Measurements from ENCODE around the gene MCM5. TPM values are rescaled to one million over a fixed set of nuclear protein-coding genes. Genes with fewer than 3 reads are reported as not detected.

The MCM5 gene
- polyA plus RNA-seq, 3 donors from 2014 or later, result 39.0 to 65.3 (median 45.7) TPM

DNA sequence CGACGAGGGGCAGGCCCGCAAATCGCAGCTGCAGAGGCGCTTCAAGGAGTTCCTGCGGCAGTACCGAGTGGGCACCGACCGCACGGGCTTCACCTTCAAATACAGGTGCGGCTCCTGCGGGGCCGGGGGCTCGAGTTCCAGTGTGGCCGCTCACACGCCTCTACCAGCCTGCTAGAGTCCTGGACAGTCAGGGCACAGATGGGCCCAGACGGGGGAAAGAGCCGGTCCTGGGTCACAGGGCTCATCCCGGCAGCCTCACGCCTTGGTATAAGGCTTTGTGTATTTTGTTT lies 506 bp downstream of the MCM5 start:
- Mint-ChIP-seq H3K4me3 (peak overlapping the region; percentile 98 to 99 (median 99)), H3K9me3 (no peaks in the 10 kb centered on the region), H3K4me1 (peaks cover 22 to 30% of the 10 kb centered on the region in 2 donors), H3K27me3 (ENCODE audit: low read depth in 3 of 3) (peaks cover 6 to 12% (median 7%) of the 10 kb centered on the region in 3 donors), H3K27ac (peak overlapping the region in 3 of 6 donors; percentile 19 to 97 (median 82)), H3K36me3 (peaks cover 4 to 25% (median 4%) of the 10 kb centered on the region in 3 donors)
- DNase-seq, result no peak

DNA sequence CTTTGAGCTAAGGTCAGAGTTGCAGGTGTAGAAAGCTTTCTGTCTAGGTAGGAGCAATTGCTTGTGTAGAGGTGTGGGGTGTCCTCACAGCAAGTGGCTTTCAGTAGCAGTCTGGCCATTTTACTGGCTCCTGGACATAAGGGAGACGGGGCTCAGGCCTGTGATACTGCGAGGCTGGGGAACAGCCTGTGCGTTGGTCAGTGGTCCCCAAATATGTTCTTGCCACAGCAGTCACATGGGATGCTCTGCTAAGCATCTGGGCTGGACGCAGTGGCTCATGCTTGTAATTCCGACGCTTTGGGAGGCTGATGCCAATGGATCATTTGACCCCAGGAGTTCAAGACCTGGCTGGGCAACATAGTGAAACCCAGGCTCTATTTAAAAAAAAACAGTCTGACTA lies 1.9 kb downstream of the MCM5 start:
- Mint-ChIP-seq H3K36me3 (peaks cover 9 to 30% (median 11%) of the 10 kb centered on the region in 3 donors), H3K9me3 (no peaks in the 10 kb centered on the region), H3K4me3 (peak overlapping the region; percentile 80 to 88 (median 83)), H3K27ac (peak overlapping the region in 1 of 6 donors; percentile 58), H3K4me1 (peaks cover 22 to 30% of the 10 kb centered on the region in 2 donors), H3K27me3 (ENCODE audit: low read depth in 3 of 3) (peaks cover 6 to 9% (median 7%) of the 10 kb centered on the region in 3 donors)
- DNase-seq, result no peak

DNA sequence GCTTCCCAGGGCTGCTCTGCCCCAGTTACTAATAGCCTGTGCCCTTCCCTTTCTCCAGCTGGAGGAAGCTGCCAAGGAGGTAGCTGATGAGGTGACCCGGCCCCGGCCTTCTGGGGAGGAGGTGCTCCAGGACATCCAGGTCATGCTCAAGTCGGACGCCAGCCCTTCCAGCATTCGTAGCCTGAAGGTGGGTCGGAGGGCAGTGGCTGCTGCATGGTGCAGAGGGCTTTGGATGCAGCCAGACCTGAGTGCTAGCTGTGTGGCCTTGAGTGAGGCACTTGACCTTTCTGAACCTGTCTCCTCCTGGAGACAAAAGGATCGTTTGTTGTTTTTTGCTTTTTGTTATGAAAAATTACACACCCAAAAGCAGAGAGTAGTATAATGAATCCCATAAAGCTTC lies 3.4 kb downstream of the MCM5 start:
- no peak overlapping the region for H3K4me3 Mint-ChIP-seq

GRCh38 chr22:35404176-35404575 lies 4.2 kb downstream of the MCM5 start:
- Mint-ChIP-seq H3K4me3 (no peak overlapping the region), H3K27me3 (ENCODE audit: low read depth in 3 of 3) (peaks cover 6 to 9% (median 6%) of the 10 kb centered on the region in 3 donors), H3K36me3 (peaks cover 18 to 48% (median 21%) of the 10 kb centered on the region in 3 donors), H3K27ac (no peak overlapping the region), H3K4me1 (peaks cover 20 to 30% of the 10 kb centered on the region in 2 donors), H3K9me3 (no peaks in the 10 kb centered on the region)
- DNase-seq, result no peak

More for the DNA sequence above, 3.4 kb downstream of the MCM5 start:
- Mint-ChIP-seq H3K4me1 (peaks cover 22 to 30% of the 10 kb centered on the region in 2 donors), H3K27ac (no peak overlapping the region), H3K27me3 (ENCODE audit: low read depth in 3 of 3) (peaks cover 6 to 9% (median 7%) of the 10 kb centered on the region in 3 donors), H3K36me3 (peaks cover 18 to 45% (median 21%) of the 10 kb centered on the region in 3 donors), H3K9me3 (no peaks in the 10 kb centered on the region)
- no peak for DNase-seq

DNA sequence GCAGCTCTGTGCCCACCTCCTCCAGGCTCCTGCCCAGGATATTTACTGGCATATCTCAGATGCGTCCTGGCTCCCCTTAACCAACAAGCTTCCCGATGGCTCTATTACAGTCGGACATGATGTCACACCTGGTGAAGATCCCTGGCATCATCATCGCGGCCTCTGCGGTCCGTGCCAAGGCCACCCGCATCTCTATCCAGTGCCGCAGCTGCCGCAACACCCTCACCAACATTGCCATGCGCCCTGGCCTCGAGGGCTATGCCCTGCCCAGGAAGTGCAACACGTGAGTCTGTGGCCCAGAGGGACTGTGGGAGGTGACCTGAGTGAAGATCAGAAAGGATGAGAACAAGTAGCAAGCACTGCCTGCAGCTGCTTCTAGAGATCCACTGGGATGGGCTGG lies 6.5 kb downstream of the MCM5 start:
- Mint-ChIP-seq H3K9me3 (no peaks in the 10 kb centered on the region), H3K27ac (no peak overlapping the region), H3K27me3 (ENCODE audit: low read depth in 3 of 3) (no peaks in the 10 kb centered on the region), H3K36me3 (peaks cover 24 to 58% (median 26%) of the 10 kb centered on the region in 3 donors), H3K4me3 (no peak overlapping the region), H3K4me1 (peaks cover 10 to 21% of the 10 kb centered on the region in 2 donors)
- no peak for DNase-seq

DNA sequence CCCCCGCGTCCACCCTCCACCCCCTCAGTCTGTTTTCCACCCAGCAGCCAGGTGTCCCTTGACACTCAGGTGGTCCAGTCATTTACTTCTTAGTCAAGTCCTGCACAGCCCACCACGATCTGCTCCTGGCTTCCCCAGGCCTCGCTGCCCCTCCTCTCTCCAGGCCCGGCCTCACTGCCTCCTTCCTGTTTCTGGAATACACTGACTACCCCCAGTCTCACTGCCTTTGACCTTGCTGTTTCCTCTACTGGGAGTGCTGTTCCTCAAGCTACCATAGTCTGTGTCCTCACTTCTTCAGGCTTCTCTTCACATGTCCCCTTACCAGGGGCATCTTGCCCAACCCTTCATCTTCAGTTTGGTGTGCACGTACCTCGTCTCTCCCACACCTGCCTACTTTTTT lies 7.4 kb downstream of the MCM5 start:
- H3K36me3 Mint-ChIP-seq, result peaks cover 26 to 62% (median 30%) of the 10 kb centered on the region in 3 donors
- H3K27ac Mint-ChIP-seq, result peak overlapping the region in 1 of 6 donors; percentile 26
- H3K4me3 Mint-ChIP-seq, result no peak overlapping the region

DNA sequence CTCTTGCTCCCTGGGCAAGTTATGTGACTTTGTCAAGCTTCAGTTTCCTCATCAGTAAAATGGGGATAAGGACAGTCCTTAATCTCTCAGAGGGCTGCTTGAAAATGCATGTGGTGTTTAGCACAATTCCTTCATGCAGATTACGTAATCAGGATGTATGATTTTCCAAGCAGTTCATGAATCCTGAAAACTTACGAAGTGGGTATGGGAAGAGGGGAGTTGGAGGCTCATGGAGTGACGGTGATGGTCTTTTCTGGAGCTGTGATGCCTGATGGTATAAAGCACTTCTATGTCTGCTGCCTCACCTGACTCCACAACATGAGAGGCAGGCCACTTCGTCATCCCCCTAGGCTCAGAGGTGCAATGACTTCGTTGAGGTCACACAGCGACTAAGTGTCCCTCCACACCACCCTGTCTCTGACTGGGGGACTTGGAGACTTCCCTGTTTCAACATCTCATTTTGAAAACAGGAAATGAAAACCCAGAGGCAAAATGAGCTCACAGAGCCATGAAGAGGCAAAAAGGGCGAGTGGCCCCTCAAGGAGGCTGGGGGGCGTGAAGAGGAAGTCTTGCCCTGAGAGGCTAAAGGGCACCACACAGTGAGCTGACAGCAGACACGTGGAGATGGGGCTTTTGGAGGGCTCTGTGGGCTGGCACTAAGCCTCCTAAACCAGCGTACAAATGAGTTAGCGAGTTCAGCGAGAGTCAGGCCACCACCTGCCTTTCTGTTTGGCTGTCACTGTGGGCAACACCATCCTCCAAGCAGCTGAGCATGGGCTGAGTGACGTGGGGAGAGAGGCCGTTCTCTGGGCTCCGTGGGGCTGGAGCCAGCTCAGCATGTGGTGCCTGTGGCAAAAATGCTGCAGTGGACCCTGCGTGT lies 10.1 kb downstream of the MCM5 start:
- H3K9me3 Mint-ChIP-seq, result no peaks in the 10 kb centered on the region
- peaks cover 23 to 56% (median 30%) of the 10 kb centered on the region in 3 donors for H3K36me3 Mint-ChIP-seq
- peaks cover 7 to 13% of the 10 kb centered on the region in 2 donors for H3K4me1 Mint-ChIP-seq
- H3K27ac Mint-ChIP-seq, result peak overlapping the region; percentile 48 to 84 (median 74)
- peak overlapping the region in 1 of 5 donors; percentile 14 for H3K4me3 Mint-ChIP-seq
- peak; percentile 27 to 47 (median 29) for DNase-seq
- no peaks in the 10 kb centered on the region for H3K27me3 Mint-ChIP-seq (ENCODE audit: low read depth in 3 of 3)

More for the DNA sequence above, 7.4 kb downstream of the MCM5 start:
- no peak for DNase-seq
- H3K27me3 Mint-ChIP-seq (ENCODE audit: low read depth in 3 of 3), result no peaks in the 10 kb centered on the region
- H3K9me3 Mint-ChIP-seq, result no peaks in the 10 kb centered on the region
- H3K4me1 Mint-ChIP-seq, result peaks cover 9 to 19% of the 10 kb centered on the region in 2 donors

DNA sequence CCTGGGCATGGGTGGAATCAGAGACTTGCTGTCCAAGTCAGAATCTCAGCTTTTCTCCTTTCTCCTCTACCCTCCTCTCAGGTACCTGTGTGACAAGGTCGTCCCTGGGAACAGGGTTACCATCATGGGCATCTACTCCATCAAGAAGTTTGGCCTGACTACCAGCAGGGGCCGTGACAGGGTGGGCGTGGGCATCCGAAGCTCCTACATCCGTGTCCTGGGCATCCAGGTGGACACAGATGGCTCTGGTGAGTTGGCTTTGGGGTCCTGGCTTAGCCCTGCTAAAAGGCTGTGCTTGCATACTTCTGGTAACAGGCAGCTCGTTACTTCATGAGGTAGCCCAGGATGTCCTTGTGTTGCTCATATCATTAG lies 10.7 kb downstream of the MCM5 start:
- Mint-ChIP-seq H3K9me3 (no peaks in the 10 kb centered on the region), H3K36me3 (peaks cover 26 to 60% (median 30%) of the 10 kb centered on the region in 3 donors), H3K27me3 (ENCODE audit: low read depth in 3 of 3) (no peaks in the 10 kb centered on the region), H3K4me3 (no peak overlapping the region), H3K4me1 (peaks cover 7 to 13% of the 10 kb centered on the region in 2 donors), H3K27ac (peak overlapping the region in 5 of 6 donors; percentile 19 to 84 (median 71))
- no peak for DNase-seq

GRCh38 chr22:35411102-35411501 lies 11.2 kb downstream of the MCM5 start:
- H3K4me3 Mint-ChIP-seq, result no peak overlapping the region
- no peak for DNase-seq
- H3K27ac Mint-ChIP-seq, result peak overlapping the region; percentile 15 to 84 (median 62)
- no peaks in the 10 kb centered on the region for H3K27me3 Mint-ChIP-seq (ENCODE audit: low read depth in 3 of 3)
- H3K4me1 Mint-ChIP-seq, result peaks cover 7 to 13% of the 10 kb centered on the region in 2 donors
- H3K9me3 Mint-ChIP-seq, result no peaks in the 10 kb centered on the region
- H3K36me3 Mint-ChIP-seq, result peaks cover 24 to 64% (median 30%) of the 10 kb centered on the region in 3 donors

DNA sequence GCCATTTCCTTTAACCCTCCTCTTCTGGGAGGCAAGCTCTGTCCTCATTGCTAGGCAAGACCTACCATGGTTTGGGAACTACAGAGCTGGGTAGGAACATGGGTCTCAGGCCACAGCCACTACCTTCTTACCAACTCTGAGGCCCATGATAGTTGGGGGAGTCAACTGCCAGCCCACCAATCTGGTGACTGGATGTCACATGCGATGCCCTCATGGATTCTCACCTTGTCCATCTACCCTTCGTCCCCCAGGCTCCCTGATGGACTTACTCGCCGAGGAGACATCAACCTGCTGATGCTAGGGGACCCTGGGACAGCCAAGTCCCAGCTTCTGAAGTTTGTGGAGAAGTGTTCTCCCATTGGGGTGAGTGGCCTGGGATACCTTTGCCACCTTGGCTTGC lies 13.7 kb downstream of the MCM5 start:
- H3K4me1 Mint-ChIP-seq, result peaks cover 8 to 13% of the 10 kb centered on the region in 2 donors
- H3K27ac Mint-ChIP-seq, result no peak overlapping the region
- no peak for DNase-seq
- H3K9me3 Mint-ChIP-seq, result no peaks in the 10 kb centered on the region
- H3K4me3 Mint-ChIP-seq, result no peak overlapping the region
- no peaks in the 10 kb centered on the region for H3K27me3 Mint-ChIP-seq (ENCODE audit: low read depth in 3 of 3)
- peaks cover 21 to 57% (median 26%) of the 10 kb centered on the region in 3 donors for H3K36me3 Mint-ChIP-seq

GRCh38 chr22:35417606-35418005 lies 17.7 kb downstream of the MCM5 start:
- H3K27ac Mint-ChIP-seq, result no peak overlapping the region
- H3K36me3 Mint-ChIP-seq, result peaks cover 21 to 56% (median 24%) of the 10 kb centered on the region in 3 donors
- no peak for DNase-seq
- H3K9me3 Mint-ChIP-seq, result no peaks in the 10 kb centered on the region
- no peaks in the 10 kb centered on the region for H3K27me3 Mint-ChIP-seq (ENCODE audit: low read depth in 3 of 3)
- H3K4me3 Mint-ChIP-seq, result no peak overlapping the region
- peaks cover 0 to 2% of the 10 kb centered on the region in 2 donors for H3K4me1 Mint-ChIP-seq

GRCh38 chr22:35418088-35418487 lies 18.1 kb downstream of the MCM5 start:
- Mint-ChIP-seq H3K36me3 (peaks cover 21 to 60% (median 24%) of the 10 kb centered on the region in 3 donors), H3K27me3 (ENCODE audit: low read depth in 3 of 3) (no peaks in the 10 kb centered on the region), H3K4me1 (peaks cover 0 to 2% of the 10 kb centered on the region in 2 donors), H3K9me3 (no peaks in the 10 kb centered on the region), H3K4me3 (no peak overlapping the region), H3K27ac (no peak overlapping the region)
- no peak for DNase-seq

- no peak for DNase-seq
- Mint-ChIP-seq H3K27me3 (ENCODE audit: low read depth in 3 of 3) (no peaks in the 10 kb centered on the region), H3K4me1 (peaks cover 0 to 2% of the 10 kb centered on the region in 2 donors), H3K36me3 (peaks cover 21 to 59% (median 24%) of the 10 kb centered on the region in 3 donors), H3K27ac (no peak overlapping the region), H3K9me3 (no peaks in the 10 kb centered on the region), H3K4me3 (no peak overlapping the region)
These were observed 18.8 kb downstream of the MCM5 start for GRCh38 chr22:35418731-35419130.

GRCh38 chr22:35419756-35420155 lies 19.8 kb downstream of the MCM5 start:
- Mint-ChIP-seq H3K36me3 (peaks cover 21 to 64% (median 24%) of the 10 kb centered on the region in 3 donors), H3K27me3 (ENCODE audit: low read depth in 3 of 3) (no peaks in the 10 kb centered on the region), H3K9me3 (no peaks in the 10 kb centered on the region), H3K4me3 (no peak overlapping the region), H3K4me1 (peaks cover 0 to 2% of the 10 kb centered on the region in 2 donors), H3K27ac (no peak overlapping the region)
- no peak for DNase-seq

All from immature natural killer cell (primary cell).